Subcutaneous adipose tissue (tissue), 4 donors: Measurements from ENCODE around the gene STN1. TPM values are rescaled to one million over a fixed set of nuclear protein-coding genes. Genes with fewer than 3 reads are reported as not detected.

ENCODE experiments used
- total RNA-seq, 4 donors: library from RNA; depleted of rRNA; stranded (reverse); fragments of >200 nt; gene quantifications; one replicate each; pipeline ENCODE4 v1.1.0, GENCODE V29; 2016
- TF ChIP-seq, protein P1 (sequence below): fragments of 450-650 bp; IDR thresholded peaks from one replicate; pipeline ENCODE4 v1.5.1; 2016; ENCODE audit warnings: low read depth, mild to moderate bottlenecking, control low read depth, antibody characterized with exemption, moderate library complexity

The STN1 gene
- total RNA-seq, 4 donors from 2014 or later, result 16.6 to 28.4 (median 24.7) TPM

DNA sequence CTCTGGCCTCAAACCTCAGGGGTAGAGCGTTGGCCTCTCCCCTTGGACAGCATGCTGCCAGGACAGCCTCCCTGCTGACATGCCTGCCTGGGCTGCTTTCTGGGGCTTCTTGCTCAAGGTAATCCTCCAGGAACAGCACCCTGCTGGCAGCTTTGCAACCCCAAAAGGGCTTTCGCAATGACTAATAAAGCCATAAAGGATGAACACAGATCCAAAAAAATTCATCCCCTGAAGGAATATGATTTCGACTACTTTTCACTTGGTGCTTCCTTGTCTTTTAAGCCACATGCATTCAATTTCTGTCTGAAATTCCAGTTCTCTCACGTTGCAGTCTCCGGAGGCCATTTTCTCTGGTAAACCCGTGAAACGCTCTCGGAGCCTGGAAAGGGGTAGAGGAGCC, 47.5 kb downstream of the STN1 start:
- TF ChIP-seq, protein P1, sequence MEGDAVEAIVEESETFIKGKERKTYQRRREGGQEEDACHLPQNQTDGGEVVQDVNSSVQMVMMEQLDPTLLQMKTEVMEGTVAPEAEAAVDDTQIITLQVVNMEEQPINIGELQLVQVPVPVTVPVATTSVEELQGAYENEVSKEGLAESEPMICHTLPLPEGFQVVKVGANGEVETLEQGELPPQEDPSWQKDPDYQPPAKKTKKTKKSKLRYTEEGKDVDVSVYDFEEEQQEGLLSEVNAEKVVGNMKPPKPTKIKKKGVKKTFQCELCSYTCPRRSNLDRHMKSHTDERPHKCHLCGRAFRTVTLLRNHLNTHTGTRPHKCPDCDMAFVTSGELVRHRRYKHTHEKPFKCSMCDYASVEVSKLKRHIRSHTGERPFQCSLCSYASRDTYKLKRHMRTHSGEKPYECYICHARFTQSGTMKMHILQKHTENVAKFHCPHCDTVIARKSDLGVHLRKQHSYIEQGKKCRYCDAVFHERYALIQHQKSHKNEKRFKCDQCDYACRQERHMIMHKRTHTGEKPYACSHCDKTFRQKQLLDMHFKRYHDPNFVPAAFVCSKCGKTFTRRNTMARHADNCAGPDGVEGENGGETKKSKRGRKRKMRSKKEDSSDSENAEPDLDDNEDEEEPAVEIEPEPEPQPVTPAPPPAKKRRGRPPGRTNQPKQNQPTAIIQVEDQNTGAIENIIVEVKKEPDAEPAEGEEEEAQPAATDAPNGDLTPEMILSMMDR, result no peak

DNA sequence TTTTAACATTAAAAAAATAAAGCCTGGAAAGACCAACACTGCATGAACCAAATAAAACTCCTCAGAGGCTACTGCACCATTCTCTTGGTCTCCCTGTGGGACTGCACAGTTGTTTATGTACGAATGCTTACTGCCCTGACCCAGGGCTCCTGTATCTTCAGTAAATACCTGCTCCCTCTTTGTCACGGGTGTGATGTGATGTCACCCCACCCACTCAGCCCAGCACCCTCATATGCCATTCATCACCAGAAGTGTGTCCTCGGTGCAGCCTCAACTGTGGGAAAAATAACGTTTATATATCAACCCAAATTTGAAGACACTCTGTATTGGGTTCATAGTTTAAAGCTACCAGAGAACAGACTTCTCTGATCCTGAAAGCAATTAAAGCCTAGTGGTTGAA, 48.6 kb downstream of the STN1 start:
- TF ChIP-seq, protein P1, result no peak

DNA sequence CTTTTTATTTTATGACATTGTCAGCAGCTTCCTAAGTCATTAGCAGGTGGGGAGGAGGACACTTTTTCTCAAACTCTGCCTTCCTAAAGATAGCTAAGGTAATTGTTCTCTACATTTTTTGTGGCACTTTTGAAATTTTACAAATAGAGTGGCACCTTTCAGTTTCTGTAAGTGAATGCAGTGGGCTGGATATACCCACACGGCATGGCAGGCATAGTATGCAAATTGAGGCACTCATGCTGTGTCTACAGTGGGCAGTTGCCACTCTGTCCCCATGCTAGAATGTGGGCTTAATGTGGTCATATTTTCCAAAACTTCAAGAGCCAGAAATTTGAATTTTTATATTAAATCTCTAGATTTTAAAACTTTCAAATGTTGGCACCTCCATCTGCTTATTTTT, 49.8 kb downstream of the STN1 start:
- TF ChIP-seq, protein P1, result no peak

DNA sequence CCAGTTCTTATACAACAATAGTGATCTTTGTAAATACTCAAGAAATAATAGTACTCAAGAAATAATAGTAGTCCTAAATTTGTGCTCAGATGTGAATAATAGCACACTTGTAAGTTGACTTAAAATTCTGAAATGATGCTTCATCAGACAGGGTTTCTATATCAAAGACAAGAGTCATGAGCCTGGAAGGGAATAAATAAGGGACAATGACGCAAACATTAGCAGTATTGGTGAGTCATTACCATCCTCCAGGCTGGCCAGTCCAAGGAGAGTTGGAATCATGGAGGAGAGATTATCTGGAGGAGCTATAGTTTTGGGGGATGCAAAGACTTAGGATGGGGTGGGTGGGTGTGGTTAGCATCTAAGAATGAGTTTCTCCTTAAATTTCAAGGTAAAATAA, 56.5 kb downstream of the STN1 start:
- TF ChIP-seq, protein P1, result no peak

DNA sequence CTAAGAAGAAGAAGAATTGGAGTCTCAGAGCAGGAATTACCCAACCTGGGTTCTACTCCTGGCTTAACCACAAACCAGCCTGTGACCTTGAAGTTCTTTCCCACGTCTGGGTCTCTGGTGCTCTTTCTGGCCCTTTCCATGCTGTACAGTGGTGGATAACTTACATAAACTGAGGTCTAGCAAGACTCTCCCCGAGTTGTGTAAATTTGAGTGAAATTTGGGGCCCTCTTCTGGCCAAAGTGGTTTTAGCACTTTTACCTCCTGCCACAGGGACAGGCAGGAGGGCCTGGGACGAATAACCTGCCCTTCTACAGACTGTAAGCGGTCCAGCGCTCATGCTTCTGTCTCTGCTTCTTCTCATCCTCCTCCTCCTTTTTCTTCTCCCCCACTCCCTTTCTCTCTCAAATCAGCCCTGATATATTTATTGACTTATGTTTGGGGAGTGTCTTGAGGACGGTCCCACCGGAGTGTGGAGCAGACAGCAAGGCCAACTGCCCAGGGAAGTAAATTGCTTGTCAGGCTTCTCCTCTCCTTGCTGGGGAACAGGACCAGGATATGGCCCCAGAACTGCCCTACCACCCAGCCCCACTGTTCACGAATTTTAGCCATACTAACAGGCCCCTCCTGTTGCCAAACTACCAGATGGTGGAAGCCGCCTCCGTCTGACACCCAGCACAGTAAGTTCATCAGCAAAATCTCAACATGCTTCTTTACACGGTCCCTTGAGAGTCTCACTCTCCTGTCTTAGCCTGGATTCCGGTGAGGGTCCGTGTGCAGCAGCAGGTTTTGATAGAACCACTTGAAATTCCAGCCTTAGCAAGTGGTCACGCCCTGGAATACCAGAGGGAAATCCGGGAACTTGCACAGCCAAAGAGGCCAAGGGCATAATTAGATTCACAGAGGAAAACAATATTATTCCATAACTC, 58.6 kb downstream of the STN1 start:
- TF ChIP-seq, protein P1, result no peak

DNA sequence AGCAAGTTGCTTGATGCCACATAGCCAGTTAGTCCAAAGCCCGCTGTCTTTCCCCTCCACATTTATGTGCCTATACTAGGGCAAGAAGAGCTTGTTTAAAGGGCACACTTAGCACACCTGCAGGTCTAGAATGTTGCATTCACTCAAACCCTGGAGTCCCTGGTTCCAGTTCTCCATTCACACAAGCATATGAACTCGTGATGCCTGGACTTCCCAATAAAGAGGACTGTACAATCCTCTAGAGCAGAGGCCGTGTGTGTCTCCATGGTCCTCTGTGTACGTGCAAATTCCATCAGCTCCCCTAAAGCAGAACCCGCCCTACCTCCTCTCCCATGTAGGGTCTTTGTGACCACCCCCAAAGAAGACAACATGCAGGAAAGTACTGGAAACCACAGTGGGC, 59.6 kb downstream of the STN1 start:
- TF ChIP-seq, protein P1, result no peak

DNA sequence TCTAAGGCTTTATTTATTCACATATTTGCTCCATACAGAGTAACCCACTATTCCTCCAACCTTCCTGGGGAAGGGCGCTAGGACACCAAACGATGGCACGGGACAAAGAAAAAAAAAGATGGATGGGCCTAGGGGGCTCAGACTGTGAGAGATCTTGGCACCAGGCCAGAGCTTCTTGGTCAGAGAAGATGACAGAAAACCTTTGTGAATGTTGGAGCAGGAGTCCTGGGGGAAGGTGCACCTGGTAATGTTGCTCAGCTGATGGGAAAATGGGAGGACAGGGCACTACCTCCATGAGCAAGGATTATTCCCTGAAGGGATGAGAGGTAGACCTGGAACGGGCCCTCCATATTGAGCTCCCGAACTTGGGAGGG, 61.2 kb downstream of the STN1 start:
- TF ChIP-seq, protein P1, result no peak
